Trophoblast cell (in vitro differentiated cells and primary cell): ENCODE measurements around the gene ARSD.

Source experiments
- DNase-seq, 2 donors: peaks; one replicate each; pipeline ENCODE4 v3.0.0-alpha.2; 2016
- H2AFZ ChIP-seq: 2 replicates; pipeline ENCODE4 v1.6.1; 2013; ENCODE audit warnings: low read length, moderate library complexity, mild to moderate bottlenecking; ENCODE audit not compliant: insufficient read depth, poor library complexity
- H2AK5ac ChIP-seq: 2 replicates; pipeline ENCODE4 v1.6.1; 2013; ENCODE audit warnings: mild to moderate bottlenecking, low read length
- H2BK120ac ChIP-seq: 2 replicates; pipeline ENCODE4 v1.6.1; 2013; ENCODE audit warnings: low read length, mild to moderate bottlenecking, moderate library complexity; ENCODE audit not compliant: insufficient read depth, poor library complexity
- H2BK12ac ChIP-seq: 2 replicates; pipeline ENCODE4 v1.6.1; 2013; ENCODE audit warnings: mild to moderate bottlenecking, low read length, moderate library complexity
- H2BK5ac ChIP-seq: 2 replicates; pipeline ENCODE4 v1.6.1; 2013; ENCODE audit warnings: low read length, low read depth, moderate library complexity, mild to moderate bottlenecking; ENCODE audit not compliant: poor library complexity
- H3K14ac ChIP-seq: 2 replicates; pipeline ENCODE4 v1.6.1; 2013; ENCODE audit warnings: mild to moderate bottlenecking, low read length
- H3K18ac ChIP-seq: 2 replicates; pipeline ENCODE4 v1.6.1; 2013; ENCODE audit warnings: mild to moderate bottlenecking, low read length
- H3K23ac ChIP-seq: 2 replicates; pipeline ENCODE4 v1.6.1; 2013; ENCODE audit warnings: low read length
- H3K27ac ChIP-seq: 2 replicates; pipeline ENCODE4 v1.5.1; 2013; ENCODE audit warnings: low read depth, mild to moderate bottlenecking, inconsistent platforms, low read length, moderate library complexity
- H3K27me3 ChIP-seq: 2 replicates; pipeline ENCODE4 v1.6.1; 2013; ENCODE audit warnings: inconsistent platforms, mild to moderate bottlenecking, low read length, moderate library complexity; ENCODE audit not compliant: insufficient read depth
- H3K36me3 ChIP-seq, 2 experiments: 1 replicate in 1 of 2; 2 replicates in 1 of 2; pipeline ENCODE4 v1.6.1; 2013; ENCODE audit warnings: low read length in 2 of 2, mild to moderate bottlenecking in 2 of 2, moderate library complexity in 1 of 2; ENCODE audit not compliant: insufficient read depth in 2 of 2, control insufficient read depth in 1 of 2
- H3K4ac ChIP-seq: 2 replicates; pipeline ENCODE4 v1.6.1; 2013; ENCODE audit warnings: low read depth, mild to moderate bottlenecking, low read length, moderate library complexity
- H3K4me1 ChIP-seq, 2 experiments: 1 replicate in 1 of 2; 2 replicates in 1 of 2; pipeline ENCODE4 v1.6.1; 2013; ENCODE audit warnings: low read length in 2 of 2, mild to moderate bottlenecking in 2 of 2, moderate library complexity in 1 of 2; ENCODE audit not compliant: insufficient read depth in 2 of 2, control insufficient read depth in 1 of 2
- H3K4me2 ChIP-seq: 2 replicates; pipeline ENCODE4 v1.6.1; 2013; ENCODE audit warnings: inconsistent platforms, mild to moderate bottlenecking, low read length, moderate library complexity
- H3K4me3 ChIP-seq: 2 replicates; pipeline ENCODE4 v1.5.1; 2013; ENCODE audit warnings: mild to moderate bottlenecking, low read depth, low read length, inconsistent platforms
- H3K79me1 ChIP-seq: one replicate; pipeline ENCODE4 v1.6.1; 2013; ENCODE audit warnings: low read length
- H3K79me2 ChIP-seq: 2 replicates; pipeline ENCODE4 v1.6.1; 2013; ENCODE audit warnings: low read length, mild to moderate bottlenecking; ENCODE audit not compliant: control insufficient read depth, insufficient read depth, poor library complexity
- H3K9ac ChIP-seq: 2 replicates; pipeline ENCODE4 v1.6.1; 2013; ENCODE audit warnings: mild to moderate bottlenecking, low read length
- H3K9me3 ChIP-seq: 2 replicates; pipeline ENCODE4 v1.6.1; 2013; ENCODE audit warnings: low read depth, mild to moderate bottlenecking, control low read depth, inconsistent platforms, low read length; ENCODE audit not compliant: insufficient read depth
- H4K12ac ChIP-seq: 2 replicates; pipeline ENCODE4 v1.6.1; 2013; ENCODE audit warnings: low read depth, mild to moderate bottlenecking, low read length, moderate library complexity
- H4K8ac ChIP-seq: 2 replicates; pipeline ENCODE4 v1.6.1; 2013; ENCODE audit warnings: low read depth, mild to moderate bottlenecking, low read length, moderate library complexity
- H4K91ac ChIP-seq: one replicate; pipeline ENCODE4 v1.6.1; 2013; ENCODE audit warnings: low read depth, mild to moderate bottlenecking, low read length, moderate library complexity
- WGBS: extraction: QIAGEN DNeasy Blood & Tissue Kit; methylation state at CpG from one replicate; pipeline ENCODE4 v1.1.7; 2013; ENCODE audit warnings: missing lambda C conversion rate; ENCODE audit not compliant: insufficient read length, insufficient coverage; ENCODE audit errors: extremely low coverage; 5-methylcytosine and 5-hydroxymethylcytosine counted together

Gene ARSD

DNA sequence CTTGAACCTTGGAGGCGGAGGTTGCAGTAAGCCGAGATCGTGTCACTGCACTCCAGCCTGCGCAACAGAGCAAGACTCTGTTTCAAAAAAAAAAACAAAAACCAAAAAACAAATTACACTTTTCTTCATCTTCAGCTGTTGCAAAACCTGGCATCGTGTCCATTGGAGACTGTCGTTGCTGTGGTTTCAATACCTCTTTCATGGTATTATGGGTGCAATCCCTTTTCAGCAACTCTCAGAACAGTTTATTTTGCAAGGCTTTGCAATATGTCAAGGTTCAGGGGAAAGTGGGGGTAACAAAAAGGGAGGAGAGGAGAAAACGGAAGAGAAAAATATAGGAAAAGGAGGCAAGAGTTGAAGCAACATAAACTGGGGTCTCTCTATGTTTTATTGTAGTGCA lies 40.8 kb downstream of the ARSD start:
- no peaks in the 10 kb centered on the region for H3K9me3 ChIP-seq
- no peaks in the 10 kb centered on the region for H3K79me2 ChIP-seq
- no peak overlapping the region for H3K4me2 ChIP-seq
- peaks cover 3 to 4% of the 10 kb centered on the region in 2 experiments for H3K4me1 ChIP-seq
- H3K9ac ChIP-seq = no peak overlapping the region
- H4K91ac ChIP-seq = no peak overlapping the region
- no peak overlapping the region for H2AFZ ChIP-seq
- peaks cover 6% of the 10 kb centered on the region for H3K79me1 ChIP-seq
- no peaks in the 10 kb centered on the region for H3K36me3 ChIP-seq
- no peak overlapping the region for H3K27ac ChIP-seq
- no peak overlapping the region for H3K23ac ChIP-seq
- no peak for DNase-seq
- no peak overlapping the region for H4K8ac ChIP-seq
- WGBS = no CpG with 5 or more reads among the region's 7 CpGs
- H2BK5ac ChIP-seq = no peak overlapping the region
- H3K27me3 ChIP-seq = no peaks in the 10 kb centered on the region
- H3K18ac ChIP-seq = no peak overlapping the region
- H2BK120ac ChIP-seq = no peak overlapping the region
- no peak overlapping the region for H4K12ac ChIP-seq
- H3K4ac ChIP-seq = no peak overlapping the region
- H2BK12ac ChIP-seq = no peak overlapping the region
- no peak overlapping the region for H3K4me3 ChIP-seq
- no peak overlapping the region for H3K14ac ChIP-seq
- H2AK5ac ChIP-seq = no peak overlapping the region

DNA sequence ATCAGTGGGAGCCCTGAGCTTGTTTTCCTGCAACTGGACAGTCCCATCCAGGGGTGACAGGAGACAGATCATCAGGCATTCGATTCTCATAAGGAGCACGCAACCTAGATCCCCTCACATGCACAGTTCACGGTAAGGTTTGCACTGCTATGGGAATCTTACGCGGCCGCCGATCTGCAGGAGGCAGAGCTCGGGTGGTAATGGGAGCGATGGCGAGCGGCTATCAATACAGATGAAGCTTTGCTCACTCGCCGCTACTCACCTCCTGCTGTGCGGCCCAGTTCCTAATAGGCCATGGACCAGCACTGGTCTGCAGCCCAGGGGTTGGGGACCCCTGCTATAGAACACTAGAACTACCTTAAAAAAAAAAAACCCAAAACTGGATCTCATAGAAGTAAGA lies 45.4 kb downstream of the ARSD start:
- H3K9me3 ChIP-seq = no peaks in the 10 kb centered on the region
- H3K79me1 ChIP-seq = no peaks in the 10 kb centered on the region
- WGBS = no CpG with 5 or more reads among the region's 14 CpGs
- H2AFZ ChIP-seq = no peak overlapping the region
- H3K4me3 ChIP-seq = no peak overlapping the region
- H2BK5ac ChIP-seq = no peak overlapping the region
- no peaks in the 10 kb centered on the region for H3K27me3 ChIP-seq
- no peak overlapping the region for H3K27ac ChIP-seq
- no peak overlapping the region for H3K14ac ChIP-seq
- H2BK12ac ChIP-seq = no peak overlapping the region
- H3K36me3 ChIP-seq = peaks cover 10 to 12% of the 10 kb centered on the region in 2 experiments
- H3K18ac ChIP-seq = no peak overlapping the region
- no peak overlapping the region for H3K23ac ChIP-seq
- H4K8ac ChIP-seq = no peak overlapping the region
- no peak overlapping the region for H2AK5ac ChIP-seq
- H4K12ac ChIP-seq = no peak overlapping the region
- H2BK120ac ChIP-seq = no peak overlapping the region
- no peak overlapping the region for H4K91ac ChIP-seq
- no peak overlapping the region for H3K9ac ChIP-seq
- H3K4me2 ChIP-seq = no peak overlapping the region
- H3K4me1 ChIP-seq = no peaks in the 10 kb centered on the region
- DNase-seq = no peak
- no peak overlapping the region for H3K4ac ChIP-seq
- no peaks in the 10 kb centered on the region for H3K79me2 ChIP-seq

DNA sequence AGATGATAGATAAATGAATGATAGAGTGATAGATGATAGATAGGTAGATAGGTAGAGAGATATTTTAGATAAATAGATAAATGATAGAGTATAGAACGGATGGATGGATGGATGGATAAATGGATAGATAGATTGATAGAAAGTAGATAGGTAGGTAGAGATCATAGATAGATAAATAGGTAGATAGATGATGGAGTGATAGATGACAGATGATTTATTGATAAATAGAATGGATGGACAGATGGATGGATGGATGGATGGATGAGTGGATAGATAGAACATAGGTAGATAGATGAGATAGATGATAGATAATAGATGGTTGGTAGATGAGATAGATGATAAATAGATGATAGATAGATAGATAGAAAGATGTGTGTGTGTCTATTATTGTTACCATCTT lies 49.5 kb downstream of the ARSD start:
- Histone ChIP-seq H3K79me2 (no peaks in the 10 kb centered on the region), H4K12ac (no peak overlapping the region), H3K4me3 (no peak overlapping the region), H3K4me2 (no peak overlapping the region), H3K36me3 (peaks cover 14 to 15% of the 10 kb centered on the region in 2 experiments), H3K4me1 (no peaks in the 10 kb centered on the region), H3K27ac (no peak overlapping the region), H3K18ac (no peak overlapping the region), H2AFZ (no peak overlapping the region), H3K14ac (no peak overlapping the region), H3K79me1 (no peaks in the 10 kb centered on the region), H2BK5ac (no peak overlapping the region), H4K8ac (no peak overlapping the region), H3K9me3 (no peaks in the 10 kb centered on the region), H3K9ac (no peak overlapping the region), H3K23ac (no peak overlapping the region), H2AK5ac (no peak overlapping the region), H3K27me3 (no peaks in the 10 kb centered on the region), H2BK12ac (no peak overlapping the region), H3K4ac (no peak overlapping the region), H2BK120ac (no peak overlapping the region), H4K91ac (no peak overlapping the region)
- WGBS = 100% methylated on average over 1 of the region's 1 CpG
- no peak for DNase-seq

DNA sequence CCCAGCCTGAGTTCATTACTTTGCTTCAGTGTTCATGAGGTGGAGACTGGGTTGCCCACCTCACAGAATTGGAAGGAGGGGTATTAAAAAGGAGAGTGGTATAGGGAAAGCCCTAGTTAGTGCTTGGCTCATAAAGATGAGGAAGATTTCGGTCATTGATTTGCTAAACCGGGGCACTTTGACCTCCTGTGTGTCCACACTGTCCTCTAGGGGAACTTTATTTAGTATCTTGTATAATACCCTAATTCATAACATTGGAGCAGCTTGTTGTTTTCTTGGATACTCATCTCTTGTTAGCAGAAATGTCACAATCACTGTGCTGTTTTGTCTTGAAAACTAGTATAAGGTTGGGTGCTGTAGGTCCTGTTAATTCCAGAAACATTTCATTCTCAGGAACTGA lies 50.6 kb downstream of the ARSD start:
- Histone ChIP-seq H2BK12ac (no peak overlapping the region), H3K27ac (no peak overlapping the region), H2AFZ (no peak overlapping the region), H3K9ac (no peak overlapping the region), H3K79me2 (no peaks in the 10 kb centered on the region), H4K12ac (no peak overlapping the region), H2BK5ac (no peak overlapping the region), H4K8ac (no peak overlapping the region), H3K4ac (no peak overlapping the region), H3K9me3 (no peaks in the 10 kb centered on the region), H3K4me3 (no peak overlapping the region), H3K4me1 (no peaks in the 10 kb centered on the region), H2BK120ac (no peak overlapping the region), H4K91ac (no peak overlapping the region), H3K14ac (no peak overlapping the region), H2AK5ac (no peak overlapping the region), H3K23ac (no peak overlapping the region), H3K36me3 (peaks cover 14 to 15% of the 10 kb centered on the region in 2 experiments), H3K79me1 (no peaks in the 10 kb centered on the region), H3K4me2 (no peak overlapping the region), H3K27me3 (no peaks in the 10 kb centered on the region), H3K18ac (no peak overlapping the region)
- DNase-seq = no peak
- no CpG with 5 or more reads among the region's 2 CpGs for WGBS
